ENCODE measurements around the gene BTK. TPM values are rescaled to one million over a fixed set of nuclear protein-coding genes. Genes with fewer than 3 reads are reported as not detected.

Gene BTK
- total RNA-seq, 4 donors from 2014 or later, result 2.5 to 5.3 (median 4.0) TPM

DNA sequence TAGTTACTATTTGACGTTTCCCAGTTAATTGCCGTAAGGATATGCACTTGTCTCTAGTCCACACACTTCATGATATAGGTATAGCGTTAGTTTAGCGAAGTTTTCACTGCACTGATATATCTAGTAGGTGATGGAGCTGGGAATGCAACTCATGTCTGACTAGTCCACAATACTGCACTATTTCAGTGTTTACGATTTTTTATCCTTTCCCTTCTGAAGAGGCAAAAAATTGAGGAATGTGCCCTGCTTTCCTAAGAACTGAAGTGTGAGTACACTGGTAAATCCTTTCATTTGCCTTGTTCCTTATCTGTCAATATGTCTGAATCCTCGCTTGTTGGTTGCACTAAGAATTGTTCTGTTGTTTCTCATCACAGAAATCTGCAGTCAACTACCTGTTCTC lies 5.8 kb upstream of the BTK start:
- intact Hi-C loops (cut with DNase I), result no loop called here
- WGBS, result 64% methylated on average over 6 of the region's 6 CpGs
- Histone ChIP-seq H3K4me1 (peaks cover 0 to 11% (median 7%) of the 10 kb centered on the region in 4 donors), H3K36me3 (peaks cover 0 to 17% (median 0%) of the 10 kb centered on the region in 4 donors), H3K9me3 (no peaks in the 10 kb centered on the region), H3K4me3 (peak overlapping the region; percentile 52 to 66 (median 56)), H3K27me3 (no peaks in the 10 kb centered on the region), H3K27ac (replicated peaks in 1 of 4) (peak overlapping the region; percentile 74 to 83 (median 76))
- DNase-seq (ENCODE audit: extremely low spot score), result no peak
- TF ChIP-seq POLR2A (IDR thresholded peaks at IDR 0.05; ENCODE audit: low read depth) (no peak), EP300 (IDR thresholded peaks at IDR 0.05) (no peak), POLR2AphosphoS5 (IDR thresholded peaks at IDR 0.05) (no peak)
- TF ChIP-seq, protein P1, sequence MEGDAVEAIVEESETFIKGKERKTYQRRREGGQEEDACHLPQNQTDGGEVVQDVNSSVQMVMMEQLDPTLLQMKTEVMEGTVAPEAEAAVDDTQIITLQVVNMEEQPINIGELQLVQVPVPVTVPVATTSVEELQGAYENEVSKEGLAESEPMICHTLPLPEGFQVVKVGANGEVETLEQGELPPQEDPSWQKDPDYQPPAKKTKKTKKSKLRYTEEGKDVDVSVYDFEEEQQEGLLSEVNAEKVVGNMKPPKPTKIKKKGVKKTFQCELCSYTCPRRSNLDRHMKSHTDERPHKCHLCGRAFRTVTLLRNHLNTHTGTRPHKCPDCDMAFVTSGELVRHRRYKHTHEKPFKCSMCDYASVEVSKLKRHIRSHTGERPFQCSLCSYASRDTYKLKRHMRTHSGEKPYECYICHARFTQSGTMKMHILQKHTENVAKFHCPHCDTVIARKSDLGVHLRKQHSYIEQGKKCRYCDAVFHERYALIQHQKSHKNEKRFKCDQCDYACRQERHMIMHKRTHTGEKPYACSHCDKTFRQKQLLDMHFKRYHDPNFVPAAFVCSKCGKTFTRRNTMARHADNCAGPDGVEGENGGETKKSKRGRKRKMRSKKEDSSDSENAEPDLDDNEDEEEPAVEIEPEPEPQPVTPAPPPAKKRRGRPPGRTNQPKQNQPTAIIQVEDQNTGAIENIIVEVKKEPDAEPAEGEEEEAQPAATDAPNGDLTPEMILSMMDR (IDR thresholded peaks at IDR 0.05), result no peak

DNA sequence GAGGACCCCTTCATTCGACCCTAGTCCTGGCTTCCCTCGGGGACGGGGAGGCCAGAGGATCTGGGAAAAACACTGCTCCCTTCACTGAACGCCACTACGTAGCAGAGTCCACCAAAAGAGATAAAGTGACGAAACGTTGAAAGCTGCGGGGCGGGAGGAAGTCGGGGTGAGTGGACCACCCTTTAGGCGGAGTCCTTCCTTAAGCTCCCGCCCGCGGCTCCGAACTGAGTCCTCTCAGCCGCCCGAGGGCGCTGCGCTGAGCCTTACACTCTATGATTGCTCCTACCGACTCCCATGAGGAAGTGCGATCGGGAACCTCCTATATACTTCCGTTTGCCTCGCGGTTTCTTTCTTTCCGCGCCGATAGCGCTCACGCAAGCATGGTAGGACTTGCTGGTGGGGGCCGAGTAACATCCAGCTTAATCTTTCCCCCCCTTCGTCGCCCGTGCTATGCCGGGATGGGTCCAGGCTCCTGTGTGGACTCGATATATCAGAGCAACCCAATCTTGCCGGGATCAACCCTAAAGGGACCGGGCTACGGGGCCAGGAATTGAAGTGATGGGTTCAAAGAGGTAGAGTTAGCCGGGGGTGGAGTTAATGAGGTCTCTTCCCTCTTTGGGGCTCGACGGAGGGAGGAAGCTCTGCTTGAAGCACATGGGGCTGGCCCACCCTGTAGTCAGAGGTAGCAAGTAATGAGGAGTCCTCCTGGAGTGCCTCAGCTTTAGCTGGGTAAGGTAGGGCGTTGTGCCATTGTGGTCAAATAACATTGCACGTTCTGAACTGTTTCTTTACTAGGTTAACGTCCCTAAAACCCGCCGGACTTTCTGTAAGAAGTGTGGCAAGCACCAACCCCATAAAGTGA lies 4.9 kb upstream of the BTK start, which contains the start of gene RPL36A:
Gene RPL36A (plus strand): TSS at position 348 of the 862 bp plus-strand sequence. CDS start 33 bp downstream, at position 381.
- peak within 1 kb of the TSS; percentile 52 to 66 (median 56) for H3K4me3 ChIP-seq
- no peaks in the 10 kb centered on the region for H3K9me3 ChIP-seq
- DNase-seq (ENCODE audit: extremely low spot score), result peak; percentile 92
- H3K4me1 ChIP-seq, result peaks cover 0 to 11% (median 7%) of the 10 kb centered on the region in 4 donors
- 46% methylated on average over 47 of the region's 47 CpGs for WGBS
- no peaks in the 10 kb centered on the region for H3K27me3 ChIP-seq
- no peak for TF ChIP-seq EP300 (IDR thresholded peaks at IDR 0.05)
- TF ChIP-seq POLR2A (IDR thresholded peaks at IDR 0.05; ENCODE audit: low read depth), result peak; percentile 69
- TF ChIP-seq, protein P1 (IDR thresholded peaks at IDR 0.05), result peak; percentile 62 to 73 (median 62)
- peak; percentile 93 to 97 for TF ChIP-seq POLR2AphosphoS5 (IDR thresholded peaks at IDR 0.05)
- intact Hi-C loops (cut with DNase I), result no loop called here
- H3K27ac ChIP-seq (replicated peaks in 1 of 4), result peak within 1 kb of the TSS; percentile 74 to 83 (median 76)
- peaks cover 0 to 10% (median 0%) of the 10 kb centered on the region in 4 donors for H3K36me3 ChIP-seq

DNA sequence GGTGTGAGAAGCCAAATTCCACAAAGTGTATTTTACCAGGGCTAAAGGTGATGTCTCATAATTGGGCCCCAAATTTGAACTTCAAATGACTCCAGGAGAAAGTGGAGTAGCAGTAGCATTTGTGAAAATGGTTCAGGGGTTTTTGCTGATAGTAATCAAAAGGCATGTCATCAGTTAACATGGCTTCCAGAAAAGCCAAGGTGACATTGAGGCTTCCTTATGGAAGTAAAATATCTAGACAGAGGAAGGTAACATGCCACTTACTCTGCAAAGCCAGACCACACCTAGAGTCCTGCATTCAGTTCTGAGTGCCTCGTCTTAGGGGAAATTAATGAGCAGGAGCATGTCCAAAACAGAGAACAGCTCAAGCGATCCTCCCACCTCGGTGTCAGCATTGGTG lies 2.6 kb upstream of the BTK start:
- peaks cover 0 to 4% (median 0%) of the 10 kb centered on the region in 4 donors for H3K36me3 ChIP-seq
- TF ChIP-seq POLR2AphosphoS5 (IDR thresholded peaks at IDR 0.05) (no peak), POLR2A (IDR thresholded peaks at IDR 0.05; ENCODE audit: low read depth) (no peak)
- WGBS, result 70% methylated on average over 3 of the region's 3 CpGs
- H3K27me3 ChIP-seq, result no peaks in the 10 kb centered on the region
- intact Hi-C loops (cut with DNase I), result no loop called here
- no peaks in the 10 kb centered on the region for H3K9me3 ChIP-seq
- DNase-seq (ENCODE audit: extremely low spot score), result no peak
- H3K27ac ChIP-seq (replicated peaks in 1 of 4), result no peak overlapping the region
- peaks cover 0 to 11% (median 7%) of the 10 kb centered on the region in 4 donors for H3K4me1 ChIP-seq
- H3K4me3 ChIP-seq, result no peak overlapping the region

DNA sequence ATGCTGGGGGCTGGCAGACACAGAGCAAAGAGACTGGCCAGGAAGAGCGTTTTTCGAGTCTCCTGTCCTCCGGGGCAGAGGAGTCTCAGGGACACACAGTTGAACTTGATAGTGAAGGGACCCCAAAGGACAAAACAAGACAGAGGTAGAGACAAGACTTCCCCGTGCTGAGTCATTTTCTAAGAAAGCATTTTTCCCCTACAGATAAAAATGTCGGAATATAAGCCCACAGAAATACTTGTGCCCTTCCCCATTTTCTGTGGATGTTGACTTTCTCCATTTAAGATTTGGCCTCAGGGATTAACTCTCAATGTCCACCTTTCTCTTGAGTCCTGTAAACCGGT lies 523 bp upstream of the BTK start:
- intact Hi-C loops (cut with DNase I), result no loop called here

More for the DNA sequence above, 523 bp upstream of the BTK start:
- whole genome bisulfite sequencing, result 76% methylated on average over 6 of the region's 6 CpGs
- Histone ChIP-seq H3K36me3 (no peaks in the 10 kb centered on the region), H3K9me3 (no peaks in the 10 kb centered on the region), H3K4me1 (peaks cover 0 to 4% (median 3%) of the 10 kb centered on the region in 4 donors), H3K27ac (replicated peaks in 1 of 4) (no peak overlapping the region), H3K27me3 (no peaks in the 10 kb centered on the region), H3K4me3 (no peak overlapping the region)
- DNase-seq (ENCODE audit: extremely low spot score), result no peak
- TF ChIP-seq POLR2AphosphoS5 (IDR thresholded peaks at IDR 0.05) (no peak), EP300 (IDR thresholded peaks at IDR 0.05) (no peak), POLR2A (IDR thresholded peaks at IDR 0.05; ENCODE audit: low read depth) (no peak)
- TF ChIP-seq, protein P1 (IDR thresholded peaks at IDR 0.05), result no peak
